ENCODE measurements around the gene SLC35C1.

- TF ChIP-seq CTCF (conservative IDR thresholded peaks at IDR 0.05 in 1 of 2, IDR thresholded peaks at IDR 0.05 in 1 of 2; ENCODE audit: extremely low read depth in 1 of 2, insufficient read depth in 1 of 2, low read depth in 1 of 2, low read length in 2 of 2) (no peak), EZH2 (IDR thresholded peaks at IDR 0.05; ENCODE audit: borderline replicate concordance, low read length) (no peak)
These were observed 539 bp downstream of the SLC35C1 start for GRCh38 chr11:45805305-45806071.
